Heart left ventricle (tissue), 16 donors: ENCODE data around the gene BLOC1S4. TPM values are rescaled to one million over a fixed set of nuclear protein-coding genes. Genes with fewer than 3 reads are reported as not detected.

Experiments
- ATAC-seq, 4 donors: fragments of 200-7000 bp; cut with Tn5 transposase; one replicate each; pipeline ENCODE4 v1.9.1; 2020 to 2022; ENCODE audit warnings: moderate library complexity in 4 of 4, mild to moderate bottlenecking in 3 of 4, moderate number of reproducible peaks in 1 of 4
- DNase-seq, 5 donors: peaks; one replicate each; pipeline ENCODE4 v3.0.0-alpha.2; 2020
- H3K27ac ChIP-seq, 12 donors: fragments of 200-600 bp; sonication (generic) in 4 of 12; one replicate each; pipeline versions ENCODE4 v1.5.0 to v1.8.0; 2016 to 2022; ENCODE audit warnings: mild to moderate bottlenecking in 2 of 12
- H3K27me3 ChIP-seq, 9 donors: fragments of 200-600 bp; sonication (generic) in 2 of 9; one replicate each; pipeline versions ENCODE4 v1.5.1 to v1.8.0; 2016 to 2022; ENCODE audit warnings: mild to moderate bottlenecking in 3 of 9
- H3K36me3 ChIP-seq, 9 donors: fragments of 200-600 bp; sonication (generic) in 2 of 9; one replicate each; pipeline versions ENCODE4 v1.5.0 to v1.8.0; 2018 to 2022; ENCODE audit warnings: mild to moderate bottlenecking in 2 of 9
- H3K4me1 ChIP-seq, 12 donors: fragments of 200-600 bp; sonication (generic) in 4 of 12; one replicate each; pipeline versions ENCODE4 v1.5.0 to v1.8.0; 2016 to 2022; ENCODE audit warnings: mild to moderate bottlenecking in 3 of 12
- H3K4me3 ChIP-seq, 12 donors: fragments of 200-600 bp; sonication (generic) in 4 of 12; one replicate each; pipeline versions ENCODE4 v1.5.0 to v1.8.0; 2017 to 2022; ENCODE audit warnings: mild to moderate bottlenecking in 9 of 12, moderate library complexity in 4 of 12
- H3K9me3 ChIP-seq, 12 donors: fragments of 200-600 bp; sonication (generic) in 4 of 12; one replicate each; pipeline versions ENCODE4 v1.5.0 to v1.8.0; 2016 to 2022; ENCODE audit warnings: mild to moderate bottlenecking in 1 of 12
- CTCF ChIP-seq, 12 donors: fragments of 200-600 bp; sonication (generic) in 4 of 12; IDR thresholded peaks; one replicate each; pipeline versions ENCODE4 v1.5.0 to v1.8.0; 2018 to 2022; ENCODE audit warnings: antibody characterized with exemption in 12 of 12, mild to moderate bottlenecking in 5 of 12
- POLR2A ChIP-seq, 2 donors: fragments of 450-650 bp; IDR thresholded peaks; one replicate each; pipeline ENCODE4 v1.6.1; 2017; ENCODE audit warnings: antibody characterized with exemption in 2 of 2, mild to moderate bottlenecking in 2 of 2, moderate library complexity in 2 of 2
- WGBS, 4 donors: extraction: QIAGEN DNeasy Blood & Tissue Kit in 2 of 4; methylation state at CpG; one replicate each; pipeline versions ENCODE4 v1.1.5 to v1.1.7; 2013 to 2018; 5-methylcytosine and 5-hydroxymethylcytosine counted together
- intact Hi-C, 10 donors: fragments of 100-400 bp; cut with DNase I; formaldehyde crosslinking; loops; one replicate each; pipeline versions ENCODE4 v1.11.1 to v1.14.2; 2022
- polyA plus RNA-seq, 2 donors: library from polyadenylated mRNA; stranded (reverse); fragments of 200-250 nt; gene quantifications; one replicate each; pipeline ENCODE4 v1.2.3, GENCODE V29; 2013
- total RNA-seq, 9 donors: library from RNA; depleted of rRNA in 2 of 9; stranded (reverse); fragments of >200 nt in 2 of 9; fragmentation: NEBNext Ultra II Directional in 3 of 9; extraction: Animal tissue kit (Norgen Biotek cat#: 25700) in 3 of 9; gene quantifications; one replicate each; pipeline versions ENCODE4 v1.1.0 to v1.2.4, GENCODE V29; 2016 to 2023
- donor health status: ischemic (EF 13 %, LVEDD 7.1; RV severe dilation, severe dysfunction).
- donor health status: healthy with polysubstance abuse.
- donor health status: DM: no; HTN: yes; CAD: no.
- donor health status: DM: no; HTN: no; CAD: no.
- donor health status: ischemic (EF 25% LVEDD 6.9; RV normal size, moderate dysfunction).
- donor health status: ischemic (EF 25% LVEDD 5.7; RV mildly dilated, moderate dysfunction).
- donor health status: healthy.
- donor health status: DM: yes; HTN: yes; CAD: no.
- donor health status: ischemic (EF 35%, LVEDD 5.7; RV mildly dilated, moderate dysfunction).
- donor health status: nonischemic (EF 11% LVEDD 7.7; RV severe dilation, severe dysfunction).
- donor health status: DM: yes; HTN: yes; CAD: no.
- donor health status: PGD.
- donor health status: ischemic (EF 29% LVEDD 5.4; RV normal size, mild dysfunction).
- donor health status: nonischemic (EF 23%, LVEDD 6.1; RV moderate dilation, normal function).

BLOC1S4 gene
- total and polyA plus RNA-seq, 11 donors, result 4.4 to 14.1 (median 7.3) TPM

DNA sequence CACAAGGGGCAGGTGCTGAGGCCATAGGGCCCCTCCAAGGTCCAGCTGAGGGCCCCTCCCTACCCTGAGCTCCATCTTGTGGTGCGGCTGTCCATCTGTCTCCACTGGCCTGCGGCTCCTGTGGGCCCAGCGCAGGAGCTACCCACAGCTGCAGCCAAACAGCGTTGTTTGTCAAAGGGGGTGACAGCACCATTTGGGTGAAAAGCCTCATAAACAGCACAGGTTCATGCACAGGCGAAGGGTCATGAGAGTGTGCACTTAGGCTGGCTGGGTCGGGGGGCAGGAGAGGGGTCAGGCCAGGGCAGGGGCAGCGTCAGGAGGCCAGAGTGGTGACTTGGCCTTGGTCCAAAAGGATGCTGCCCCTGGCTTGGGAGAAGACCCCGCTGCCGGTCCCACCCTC, 32.3 kb downstream of the BLOC1S4 start:
- peak overlapping the region in 1 of 12 donors; percentile 58 for H3K27ac ChIP-seq
- intact Hi-C loops, result no loop called here
- WGBS, 4 donors, result 83 to 93% (median 90%) methylated on average over 9 of the region's 9 CpGs
- DNase-seq (no peak), ATAC-seq (no peak)
- H3K9me3 ChIP-seq, result no peaks in the 10 kb centered on the region
- H3K4me1 ChIP-seq, result peaks cover 0 to 44% (median 27%) of the 10 kb centered on the region in 12 donors
- TF ChIP-seq POLR2A (IDR thresholded peaks at IDR 0.05), result no peak
- no peak for TF ChIP-seq CTCF (IDR thresholded peaks at IDR 0.05)
- no peaks in the 10 kb centered on the region for H3K27me3 ChIP-seq
- no peak overlapping the region for H3K4me3 ChIP-seq
- H3K36me3 ChIP-seq, result no peaks in the 10 kb centered on the region

- Histone ChIP-seq H3K4me1 (peaks cover 0 to 45% (median 27%) of the 10 kb centered on the region in 12 donors), H3K27me3 (no peaks in the 10 kb centered on the region), H3K27ac (peak overlapping the region in 5 of 12 donors; percentile 13 to 58 (median 20)), H3K36me3 (no peaks in the 10 kb centered on the region), H3K9me3 (no peaks in the 10 kb centered on the region), H3K4me3 (no peak overlapping the region)
- TF ChIP-seq CTCF (IDR thresholded peaks at IDR 0.05) (no peak), POLR2A (IDR thresholded peaks at IDR 0.05) (no peak)
- peak; percentile 27 to 82 (median 68) for ATAC-seq
- DNase-seq, result peak in 4 of 5 donors; percentile 57 to 84 (median 77)
- intact Hi-C loops, result no loop called here
- 47 to 64% (median 56%) methylated on average over 21 to 25 of the region's 25 CpGs for WGBS, 4 donors
Observed at GRCh38 chr4:6749340-6750171, 33.6 kb downstream of the BLOC1S4 start.

- DNase-seq (no peak), ATAC-seq (no peak)
- intact Hi-C loops, result no loop called here
- H3K27me3 ChIP-seq, result no peaks in the 10 kb centered on the region
- WGBS, 4 donors, result 85 to 88% (median 87%) methylated on average over 19 to 23 of the region's 23 CpGs
- TF ChIP-seq POLR2A (IDR thresholded peaks at IDR 0.05) (no peak), CTCF (IDR thresholded peaks at IDR 0.05) (no peak)
- no peak overlapping the region for H3K27ac ChIP-seq
- H3K36me3 ChIP-seq, result no peaks in the 10 kb centered on the region
- H3K4me1 ChIP-seq, result peaks cover 0 to 45% (median 27%) of the 10 kb centered on the region in 12 donors
- no peak overlapping the region for H3K4me3 ChIP-seq
- H3K9me3 ChIP-seq, result no peaks in the 10 kb centered on the region
Observed at GRCh38 chr4:6750286-6751221, 34.6 kb downstream of the BLOC1S4 start.
